Cardiac muscle cell (in vitro differentiated cells and primary cell): ENCODE results near the gene SELE. TPM values are rescaled to one million over a fixed set of nuclear protein-coding genes. Genes with fewer than 3 reads are reported as not detected.
"Not testable (repeated sequence)": the region's sequence is repeated elsewhere in the genome, so short reads cannot be mapped to it uniquely, and the experiment has no call there.

ENCODE experiments used
- DNase-seq, 2 donors: peaks; one replicate each; pipeline versions ENCODE4 v3.0.0 to v3.0.0-alpha.2; 2010 to 2017; ENCODE audit warnings: low read depth in 1 of 2, low spot score in 1 of 2
- H3K27ac ChIP-seq: fragments of 200-600 bp; sonication (generic); 2 replicates; pipeline ENCODE4 v1.5.1; 2016
- H3K27me3 ChIP-seq: fragments of 200-600 bp; sonication (generic); 2 replicates; pipeline ENCODE4 v1.6.0; 2016; ENCODE audit warnings: control low read depth
- H3K36me3 ChIP-seq: fragments of 200-600 bp; sonication (generic); 2 replicates; pipeline ENCODE4 v1.5.1; 2016; ENCODE audit warnings: control low read depth
- H3K4me1 ChIP-seq: fragments of 200-600 bp; sonication (generic); 2 replicates; pipeline ENCODE4 v1.8.1; 2017; ENCODE audit warnings: low read depth, mild to moderate bottlenecking, mixed run types
- H3K4me3 ChIP-seq: fragments of 200-600 bp; sonication (generic); 2 replicates; pipeline ENCODE4 v1.5.1; 2016; ENCODE audit warnings: mild to moderate bottlenecking
- H3K9me3 ChIP-seq: fragments of 200-600 bp; sonication (generic); 2 replicates; pipeline ENCODE4 v1.5.1; 2017; ENCODE audit warnings: low read depth, mild to moderate bottlenecking, control low read depth
- polyA plus RNA-seq: library from polyadenylated mRNA; unstranded; fragments of >200 nt; fragmentation: Nextera tagmentation; extraction: Ambion mirVana; gene quantifications from 2 replicates; pipeline ENCODE4 v1.2.1, GENCODE V29; 2016
- total RNA-seq: library from RNA; depleted of rRNA; stranded (reverse); fragments of >200 nt; gene quantifications from 2 replicates; pipeline ENCODE4 v1.2.3, GENCODE V29; 2016
- TF ChIP-seq, protein P1 (sequence below): IDR thresholded peaks from 2 replicates; pipeline ENCODE4 v1.5.1; 2012; ENCODE audit warnings: low read depth, mild to moderate bottlenecking, low read length

The SELE gene
- total and polyA plus RNA-seq, 2 experiments from 2014 or later = not detected

GRCh38 chr1:169724168-169724567, 9.7 kb downstream of the SELE start:
- no peak overlapping the region for H3K27ac ChIP-seq
- H3K9me3 ChIP-seq = no peaks in the 10 kb centered on the region
- H3K27me3 ChIP-seq = no peaks in the 10 kb centered on the region
- TF ChIP-seq, protein P1, sequence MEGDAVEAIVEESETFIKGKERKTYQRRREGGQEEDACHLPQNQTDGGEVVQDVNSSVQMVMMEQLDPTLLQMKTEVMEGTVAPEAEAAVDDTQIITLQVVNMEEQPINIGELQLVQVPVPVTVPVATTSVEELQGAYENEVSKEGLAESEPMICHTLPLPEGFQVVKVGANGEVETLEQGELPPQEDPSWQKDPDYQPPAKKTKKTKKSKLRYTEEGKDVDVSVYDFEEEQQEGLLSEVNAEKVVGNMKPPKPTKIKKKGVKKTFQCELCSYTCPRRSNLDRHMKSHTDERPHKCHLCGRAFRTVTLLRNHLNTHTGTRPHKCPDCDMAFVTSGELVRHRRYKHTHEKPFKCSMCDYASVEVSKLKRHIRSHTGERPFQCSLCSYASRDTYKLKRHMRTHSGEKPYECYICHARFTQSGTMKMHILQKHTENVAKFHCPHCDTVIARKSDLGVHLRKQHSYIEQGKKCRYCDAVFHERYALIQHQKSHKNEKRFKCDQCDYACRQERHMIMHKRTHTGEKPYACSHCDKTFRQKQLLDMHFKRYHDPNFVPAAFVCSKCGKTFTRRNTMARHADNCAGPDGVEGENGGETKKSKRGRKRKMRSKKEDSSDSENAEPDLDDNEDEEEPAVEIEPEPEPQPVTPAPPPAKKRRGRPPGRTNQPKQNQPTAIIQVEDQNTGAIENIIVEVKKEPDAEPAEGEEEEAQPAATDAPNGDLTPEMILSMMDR = no peak
- DNase-seq = no peak
- H3K4me1 ChIP-seq = no peaks in the 10 kb centered on the region
- no peak overlapping the region for H3K4me3 ChIP-seq
- no peaks in the 10 kb centered on the region for H3K36me3 ChIP-seq

DNA sequence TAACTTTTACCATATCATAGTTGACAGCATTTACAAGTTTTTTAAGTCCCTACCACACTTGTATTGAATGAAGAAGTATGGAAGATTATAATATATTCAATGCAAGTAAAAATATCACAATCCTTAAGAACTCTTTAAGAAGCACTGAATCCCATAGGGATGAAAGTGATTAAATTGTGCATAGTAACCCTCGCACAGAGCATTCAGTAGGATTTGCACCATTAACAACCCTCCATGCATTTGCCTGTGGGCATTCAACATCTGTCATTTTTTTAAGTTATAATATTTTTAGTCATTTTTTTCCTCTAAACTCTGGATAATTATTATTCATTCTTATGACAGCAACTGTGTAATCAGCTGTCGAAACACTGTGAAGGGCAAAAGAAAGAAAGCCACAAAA, 10.1 kb downstream of the SELE start:
- TF ChIP-seq, protein P1 = no peak
- DNase-seq = no peak
- H3K27me3 ChIP-seq = no peaks in the 10 kb centered on the region

GRCh38 chr1:169722779-169723178, 11.1 kb downstream of the SELE start:
- Histone ChIP-seq H3K27me3 (no peaks in the 10 kb centered on the region), H3K4me3 (no peak overlapping the region)
- DNase-seq = no peak

More for the DNA sequence above, 10.1 kb downstream of the SELE start:
- Histone ChIP-seq H3K4me1 (no peaks in the 10 kb centered on the region), H3K36me3 (no peaks in the 10 kb centered on the region), H3K4me3 (no peak overlapping the region), H3K9me3 (no peaks in the 10 kb centered on the region), H3K27ac (no peak overlapping the region)

GRCh38 chr1:169715100-169715499, 18.8 kb downstream of the SELE start:
- H3K4me3 ChIP-seq, DNase-seq: not testable (repeated sequence)

More at GRCh38 chr1:169722779-169723178, 11.1 kb downstream of the SELE start:
- no peaks in the 10 kb centered on the region for H3K36me3 ChIP-seq
- H3K4me1 ChIP-seq = no peaks in the 10 kb centered on the region
- TF ChIP-seq, protein P1 = no peak
- no peak overlapping the region for H3K27ac ChIP-seq
- no peaks in the 10 kb centered on the region for H3K9me3 ChIP-seq

DNA sequence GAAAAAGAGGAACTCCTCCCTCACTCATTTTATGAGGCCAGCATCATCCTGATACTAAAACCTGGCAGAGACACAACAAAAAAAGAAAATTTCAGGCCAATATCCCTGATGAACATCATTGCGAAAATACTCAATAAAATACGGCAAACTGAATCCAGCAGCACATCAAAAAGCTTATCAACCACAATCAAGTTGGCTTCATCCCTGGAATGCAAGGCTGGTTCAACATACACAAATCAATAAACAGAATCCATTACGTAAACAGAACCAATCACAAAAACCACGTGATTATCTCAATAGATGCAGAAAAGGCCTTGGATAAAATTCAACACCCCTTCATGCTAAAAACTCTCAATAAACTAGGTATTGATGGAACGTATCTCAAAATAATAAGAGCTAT, 20.8 kb downstream of the SELE start:
- H3K27me3 ChIP-seq = peaks cover 21% of the 10 kb centered on the region
- H3K36me3 ChIP-seq, H3K9me3 ChIP-seq, H3K4me3 ChIP-seq, H3K4me1 ChIP-seq, DNase-seq, H3K27ac ChIP-seq: not testable (repeated sequence)

More at GRCh38 chr1:169715100-169715499, 18.8 kb downstream of the SELE start:
- not testable (repeated sequence) for H3K27me3 ChIP-seq, H3K36me3 ChIP-seq, H3K9me3 ChIP-seq, H3K4me1 ChIP-seq, H3K27ac ChIP-seq

- H3K4me1 ChIP-seq = peaks cover 3% of the 10 kb centered on the region
- H3K36me3 ChIP-seq = no peaks in the 10 kb centered on the region
- no peak overlapping the region for H3K27ac ChIP-seq
- no peak for DNase-seq
- H3K4me3 ChIP-seq = no peak overlapping the region
- H3K9me3 ChIP-seq = no peaks in the 10 kb centered on the region
- TF ChIP-seq, protein P1 = no peak
- H3K27me3 ChIP-seq = peaks cover 30% of the 10 kb centered on the region
Measured at GRCh38 chr1:169712309-169712631, 21.6 kb downstream of the SELE start.
